Dedifferentiated amniotic fluid mesenchymal stem cell (primary cell): ENCODE results near the gene ATP8A1.
"Not testable (repeated sequence)": the region's sequence is repeated elsewhere in the genome, so short reads cannot be mapped to it uniquely, and the experiment has no call there.

Source experiments
- DNase-seq: peaks from one replicate; pipeline ENCODE4 v3.0.0-alpha.2; 2016; ENCODE audit errors: extremely low spot score

The ATP8A1 gene

DNA sequence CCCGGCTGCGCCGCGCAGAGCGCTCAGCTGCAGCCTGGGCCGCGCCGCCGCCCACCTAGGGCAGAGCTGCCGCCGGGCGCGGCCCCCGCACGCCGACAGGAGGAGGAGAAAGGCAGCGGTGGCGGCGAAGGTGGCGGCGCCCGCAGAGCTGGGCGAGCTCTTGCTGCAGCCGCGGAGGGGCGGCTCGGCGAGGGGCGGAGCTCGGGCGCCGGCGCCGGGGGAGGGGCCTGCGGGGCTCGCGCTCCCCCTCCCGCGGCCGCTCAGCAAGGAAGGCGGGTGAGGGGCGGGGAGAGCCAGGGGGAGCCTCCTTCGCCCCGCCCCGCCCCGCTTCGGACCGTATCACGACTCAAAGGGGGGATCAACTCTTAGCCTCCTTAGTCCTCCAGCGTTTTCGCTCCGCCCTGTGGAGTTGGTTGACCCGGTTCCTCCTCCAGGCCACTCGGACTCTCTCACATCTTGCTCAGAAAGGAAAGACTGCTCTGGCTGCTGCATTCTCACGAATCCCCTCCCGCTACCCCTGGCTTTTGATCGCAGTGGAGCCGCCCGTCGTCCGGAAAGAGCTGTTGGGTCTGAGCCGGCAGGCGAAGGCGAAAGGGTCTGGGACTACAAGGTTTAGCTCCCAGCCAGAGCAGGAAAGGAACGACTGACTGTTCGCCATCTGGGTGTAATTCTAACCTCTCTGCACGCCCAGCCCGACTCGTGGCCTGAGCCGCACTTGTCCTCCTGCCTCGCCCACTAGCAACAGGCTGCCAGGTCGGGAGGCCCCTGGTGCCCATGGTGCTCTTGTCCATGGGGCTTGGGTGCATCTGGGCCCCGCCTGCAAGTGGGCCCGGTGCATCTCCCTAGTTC, at the start of gene ATP8A1:
TSS of gene ATP8A1 (minus strand) at position 162 of the 849 bp plus-strand sequence. CDS start 232 bp downstream, outside the sequence.
- peak; percentile 75 for DNase-seq

DNA sequence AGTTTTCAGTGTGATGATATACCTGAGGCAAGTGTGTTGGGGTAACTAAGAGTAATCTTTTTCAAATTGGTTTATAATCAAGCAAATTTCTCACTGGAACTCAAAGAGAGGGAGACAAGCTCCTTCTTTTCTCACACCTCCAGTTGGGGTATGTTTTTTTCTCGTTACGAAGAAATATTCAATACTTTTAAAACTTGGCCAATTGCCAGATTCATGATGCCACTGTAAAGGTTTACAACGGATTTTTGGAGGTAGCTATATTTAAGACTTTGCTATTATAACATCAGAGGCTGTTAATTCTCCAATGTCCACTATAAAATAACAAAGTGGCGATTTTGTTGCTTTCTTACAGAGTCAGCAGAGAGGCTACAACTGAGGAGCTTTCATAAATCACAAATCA, 49.2 kb upstream of the ATP8A1 start:
- no peak for DNase-seq

DNA sequence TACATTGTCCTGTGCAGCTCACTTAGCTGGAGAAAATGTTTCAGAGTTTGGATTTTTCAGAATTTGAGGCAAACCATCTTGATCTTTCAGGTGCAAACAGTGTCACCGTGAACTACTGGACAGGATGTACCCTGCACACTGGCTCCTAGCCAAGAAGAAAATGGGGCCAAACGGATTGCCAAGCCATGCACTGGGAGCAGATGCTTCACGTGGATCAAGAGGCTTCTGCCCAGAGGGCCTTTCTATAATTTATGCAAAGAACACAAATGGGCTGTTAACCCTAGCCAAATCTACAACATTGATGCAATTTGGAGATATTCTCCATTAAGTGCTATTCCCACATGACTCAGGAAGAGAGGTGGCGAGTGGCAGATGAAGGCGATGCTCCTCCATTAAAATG, 46.9 kb upstream of the ATP8A1 start:
- DNase-seq: no peak

DNA sequence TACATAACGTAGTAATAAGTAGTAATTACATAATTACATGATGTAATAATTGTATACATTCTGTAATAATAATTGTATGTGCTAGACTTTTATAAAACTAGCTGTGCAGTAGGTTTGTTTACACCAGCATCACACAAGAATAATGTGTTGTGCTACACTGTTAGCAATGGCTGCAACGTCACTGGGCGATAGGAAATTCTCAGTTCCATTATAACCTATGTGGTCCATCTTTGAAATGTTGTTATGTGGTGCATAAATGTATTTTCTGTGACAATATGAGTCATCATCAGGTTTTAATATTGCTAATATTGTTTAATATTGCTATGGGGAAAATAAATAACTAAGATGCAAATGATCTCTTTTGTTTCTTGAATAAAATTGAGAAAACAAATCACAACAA, 46.0 kb upstream of the ATP8A1 start:
- no peak for DNase-seq

DNA sequence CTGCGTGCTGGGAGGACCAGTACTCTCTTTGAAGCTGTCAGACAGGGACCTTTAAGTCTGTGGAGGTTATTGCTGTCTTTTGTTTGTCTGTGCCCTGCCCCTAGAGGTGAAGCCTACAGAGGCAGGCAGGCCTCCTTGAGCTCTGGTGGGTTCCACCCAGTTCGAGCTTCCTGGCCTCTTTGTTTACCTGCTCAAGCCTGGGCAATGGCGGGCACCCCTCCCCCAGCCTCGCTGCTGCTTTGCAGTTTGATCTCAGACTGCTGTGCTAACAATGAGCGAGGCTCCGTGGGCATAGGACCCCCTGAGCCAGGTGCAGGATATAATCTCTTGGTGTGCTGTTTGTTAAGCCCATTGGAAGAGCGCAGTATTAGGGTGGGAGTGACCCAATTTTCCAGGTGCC, 44.9 kb upstream of the ATP8A1 start:
- not testable (repeated sequence) for DNase-seq

DNA sequence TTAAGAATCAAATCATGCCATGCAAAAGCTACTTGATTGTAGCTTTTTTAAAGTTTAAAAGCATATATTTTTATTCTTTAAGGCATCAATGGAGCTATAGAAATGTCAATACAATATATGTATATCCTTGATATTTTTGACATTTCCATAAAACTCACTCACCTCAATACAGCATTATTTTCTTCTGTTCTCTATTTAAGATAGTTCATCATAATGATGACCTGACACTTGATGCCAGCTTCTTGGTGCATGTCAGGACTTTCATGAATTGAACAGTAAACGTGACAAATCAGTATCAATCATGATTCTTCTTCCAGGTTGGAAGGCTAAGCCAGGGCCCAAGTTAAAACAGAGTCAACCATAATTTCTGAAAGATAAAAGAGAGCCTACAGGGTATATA, 33.6 kb upstream of the ATP8A1 start:
- DNase-seq: no peak

DNA sequence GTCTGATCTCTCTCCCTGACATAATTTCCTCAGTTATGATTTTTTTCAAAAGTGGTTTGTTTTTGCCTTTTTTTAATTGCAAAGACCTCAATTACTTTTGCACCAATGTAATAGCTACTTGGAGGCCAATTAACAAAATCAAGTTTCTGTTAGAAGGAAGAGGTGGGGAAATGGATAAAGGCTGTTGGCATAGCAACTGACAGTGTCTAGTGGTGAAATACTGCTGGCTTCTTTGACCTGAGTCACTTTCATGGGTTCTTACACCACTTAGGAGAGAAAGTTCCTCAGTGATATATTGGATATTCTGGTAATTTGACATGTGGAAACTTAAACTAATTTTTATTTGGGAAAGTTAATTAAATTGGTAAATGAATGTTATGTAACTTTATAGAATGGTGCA, 26.5 kb upstream of the ATP8A1 start:
- DNase-seq: no peak

DNA sequence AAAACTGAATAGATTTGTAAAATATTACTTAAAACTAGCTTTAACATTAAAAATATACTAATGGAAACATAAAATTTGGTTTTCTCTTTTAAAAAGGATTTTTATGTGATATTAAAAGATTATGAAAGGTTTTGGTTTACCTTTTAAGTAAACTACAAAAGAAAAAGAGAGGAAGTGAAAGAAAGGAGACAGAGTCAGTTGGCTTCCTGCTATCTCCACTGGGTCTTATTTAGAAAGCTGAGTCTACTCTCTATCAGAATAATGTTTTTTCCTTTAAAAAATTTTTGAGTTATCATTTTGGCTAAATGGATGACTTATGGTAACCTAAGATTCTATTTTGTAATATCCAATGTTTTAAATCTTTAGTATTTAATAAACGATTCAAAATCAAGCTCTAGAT, 21.6 kb upstream of the ATP8A1 start:
- DNase-seq: no peak

DNA sequence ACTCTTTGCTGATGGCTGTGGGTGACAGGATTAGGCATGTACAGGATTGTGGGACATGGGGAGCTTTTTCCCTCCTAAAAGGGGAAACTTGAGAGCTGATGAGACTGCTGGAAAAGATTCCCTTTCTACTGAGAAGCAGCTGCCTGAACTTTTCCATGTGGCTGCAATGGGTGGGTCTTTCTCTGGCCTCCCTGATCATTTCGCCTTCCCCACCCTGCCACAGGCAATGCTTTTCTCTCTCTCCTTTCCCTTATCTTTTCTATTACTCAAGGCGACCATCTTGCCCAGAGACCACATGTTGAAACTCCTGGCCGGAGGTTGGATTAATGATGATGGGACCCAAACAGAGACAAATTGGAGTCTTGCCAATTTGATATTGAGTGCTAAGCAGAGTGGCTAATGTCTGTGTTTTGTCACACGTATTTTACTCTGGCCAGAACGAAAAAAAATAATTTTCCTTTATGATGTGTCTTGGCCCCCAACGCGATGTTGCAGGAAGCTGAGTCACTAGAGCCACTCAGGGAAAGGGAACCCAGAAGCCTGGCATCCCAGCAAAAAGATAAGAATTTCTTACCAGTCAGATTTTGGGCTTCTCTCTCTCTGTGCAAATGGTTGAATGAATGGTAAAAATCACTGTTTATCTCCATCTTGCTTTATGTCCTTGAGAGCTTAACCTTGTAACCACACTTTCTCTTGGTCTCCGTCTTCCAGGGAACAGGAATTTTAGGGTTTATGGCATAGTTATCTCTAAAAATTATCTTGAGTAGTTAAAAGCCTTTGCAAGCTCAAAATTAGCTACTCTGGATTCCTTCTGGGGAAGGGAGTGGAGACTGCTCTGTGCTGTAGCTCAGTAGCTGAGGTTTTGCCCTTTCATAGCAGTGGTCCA, 19.4 kb upstream of the ATP8A1 start:
- no peak for DNase-seq

DNA sequence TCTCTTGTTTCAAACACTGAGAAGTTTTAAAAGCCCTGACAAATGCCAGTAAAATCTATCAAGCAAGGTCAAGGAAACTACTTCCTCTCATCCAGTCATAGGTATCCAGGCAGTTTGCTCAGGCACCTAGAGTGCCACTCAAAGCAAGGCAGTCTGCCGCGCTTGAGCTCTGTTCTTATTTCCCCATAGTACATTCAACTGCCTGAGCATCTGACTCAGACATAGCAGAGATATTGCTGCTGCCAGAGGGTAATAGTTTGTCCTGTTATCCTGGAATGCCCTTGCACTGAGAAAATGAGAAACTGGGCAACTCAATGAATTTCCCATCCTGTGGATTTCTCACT, 16.1 kb upstream of the ATP8A1 start:
- no peak for DNase-seq

DNA sequence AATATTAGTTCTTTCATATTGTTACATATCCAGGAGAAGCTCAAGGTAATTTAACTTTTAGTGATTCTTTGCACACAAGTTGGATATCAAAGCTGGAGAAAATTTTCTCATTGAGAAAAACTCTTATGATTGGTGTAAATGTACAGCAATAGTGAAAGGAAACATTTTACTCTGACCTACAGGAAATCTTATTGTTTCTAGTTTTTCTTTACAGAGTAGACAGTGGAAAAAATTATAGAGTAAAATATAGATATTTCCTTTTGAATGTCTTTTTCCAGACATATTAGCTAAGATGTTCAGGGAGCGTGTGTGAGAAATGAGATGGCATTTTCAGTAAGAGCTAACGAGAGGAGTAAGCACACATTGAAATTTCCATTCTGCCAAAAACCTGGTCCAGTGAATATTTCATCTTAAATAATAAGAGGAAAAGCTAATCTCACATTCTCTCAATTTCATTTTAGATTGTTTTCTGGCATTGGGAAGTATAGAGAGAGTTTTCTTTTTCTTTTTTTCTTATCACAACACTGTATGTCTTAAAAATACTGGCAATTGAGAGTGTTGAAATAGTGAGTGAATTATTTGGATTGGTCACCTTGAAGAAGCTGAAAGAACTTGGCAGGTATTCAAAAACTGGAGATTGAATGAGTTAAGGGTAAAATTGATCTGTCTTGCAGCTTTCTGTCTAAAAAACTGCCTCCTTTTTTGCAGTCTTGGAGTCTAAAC, 15.6 kb upstream of the ATP8A1 start:
- DNase-seq: no peak

DNA sequence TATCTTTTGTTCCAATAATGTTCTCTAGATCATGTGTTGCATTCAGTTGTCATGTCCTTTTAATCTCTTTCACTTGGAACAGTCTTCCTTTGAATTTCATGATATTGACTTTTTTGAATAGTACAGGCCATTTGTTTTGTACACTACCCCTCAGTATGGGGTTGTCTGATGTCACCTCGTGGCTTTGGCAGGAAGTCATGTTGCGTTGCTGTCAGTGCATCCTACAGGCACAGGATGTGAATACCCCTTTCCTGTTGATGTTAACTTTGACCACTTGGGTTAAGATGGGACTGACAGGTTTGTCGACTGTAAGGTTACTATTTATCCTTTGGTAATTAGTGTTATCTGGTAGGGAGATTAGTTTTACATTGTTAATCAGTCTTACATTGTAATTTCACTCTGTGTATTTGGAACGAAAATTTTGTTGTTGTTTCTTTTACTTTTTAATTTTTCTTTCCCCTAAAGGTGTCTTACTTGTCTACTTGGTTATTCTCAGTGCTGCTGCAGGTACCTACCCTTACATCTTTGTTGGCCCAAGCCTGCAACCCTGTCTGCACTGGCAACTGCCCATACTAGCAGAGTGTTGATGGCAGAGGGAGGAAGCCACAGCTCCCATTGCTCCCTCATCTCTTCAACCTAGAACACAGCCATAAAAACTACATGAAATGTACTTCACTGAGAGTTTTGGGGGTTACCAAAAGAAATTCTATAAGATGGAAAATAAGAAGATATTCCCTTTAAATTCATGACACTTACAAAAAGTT, 14.7 kb upstream of the ATP8A1 start:
- no peak for DNase-seq

DNA sequence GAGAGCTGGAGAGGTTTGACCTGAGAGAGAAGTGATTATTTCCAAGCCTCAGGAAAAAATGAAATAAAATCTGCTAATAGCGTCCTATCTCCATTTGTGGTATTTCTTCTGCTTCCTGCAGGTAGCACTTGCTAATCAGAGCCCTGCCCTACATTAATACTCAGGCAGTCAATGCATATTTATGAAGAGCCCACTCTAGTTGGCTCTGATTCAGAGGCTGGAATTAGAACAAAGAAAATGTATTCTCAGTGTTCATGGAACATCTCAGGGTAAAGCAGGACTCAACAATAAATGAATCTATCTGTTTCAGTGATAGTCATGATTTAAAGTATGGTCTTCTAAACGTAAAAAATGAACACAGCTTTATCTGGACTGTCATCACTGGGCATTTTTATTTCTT, 1.4 kb upstream of the ATP8A1 start:
- no peak for DNase-seq

DNA sequence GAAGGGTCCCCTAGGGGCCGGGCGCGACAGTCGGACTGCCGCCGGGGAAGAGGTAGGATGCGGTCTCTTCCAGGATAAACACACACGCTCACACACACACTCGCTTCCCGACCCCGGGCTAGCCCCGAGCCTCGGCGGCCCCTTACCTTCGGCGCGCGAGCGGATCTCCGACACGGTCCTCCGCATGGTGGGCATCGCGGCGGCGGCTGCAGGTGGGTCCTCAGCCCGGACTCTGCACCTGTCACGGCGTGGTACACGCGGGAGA, 294 bp downstream of the ATP8A1 start:
- DNase-seq: no peak

DNA sequence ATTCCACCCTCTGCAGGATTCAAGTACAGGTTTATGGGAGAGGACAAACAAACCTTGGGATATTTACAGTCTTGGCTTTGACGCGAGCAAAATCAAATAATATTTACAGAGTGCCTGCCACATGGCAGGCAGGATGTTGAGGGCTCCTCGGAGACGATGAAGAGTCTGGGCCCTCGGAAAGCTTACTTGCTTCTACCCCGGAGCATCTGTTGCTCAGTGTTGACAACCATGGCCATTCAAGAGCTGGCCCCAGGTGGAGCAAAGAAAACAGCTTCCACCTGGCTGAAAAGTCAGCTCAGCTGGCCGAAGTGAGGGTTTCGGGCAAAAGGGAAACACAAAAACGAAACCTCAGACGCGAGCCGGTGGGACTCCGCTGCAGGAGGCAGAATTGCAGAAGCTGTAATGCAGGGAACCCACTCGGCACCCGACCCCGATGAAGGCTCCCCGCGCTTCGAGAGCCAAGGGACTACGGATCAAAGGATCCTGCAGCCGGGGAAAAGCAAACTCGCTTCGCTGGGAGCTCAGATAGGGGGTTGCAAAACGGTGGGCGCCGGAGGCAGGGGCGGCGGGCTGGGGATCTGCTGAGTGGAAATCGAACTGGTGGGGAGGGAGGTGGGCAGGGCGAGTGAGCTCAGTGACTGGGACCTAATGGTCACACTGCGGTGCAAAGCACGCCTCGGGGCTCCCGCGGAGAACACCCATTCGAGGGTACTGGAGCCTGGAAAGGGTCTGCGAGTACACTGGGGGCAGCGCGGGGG, 805 bp downstream of the ATP8A1 start:
- no peak for DNase-seq

DNA sequence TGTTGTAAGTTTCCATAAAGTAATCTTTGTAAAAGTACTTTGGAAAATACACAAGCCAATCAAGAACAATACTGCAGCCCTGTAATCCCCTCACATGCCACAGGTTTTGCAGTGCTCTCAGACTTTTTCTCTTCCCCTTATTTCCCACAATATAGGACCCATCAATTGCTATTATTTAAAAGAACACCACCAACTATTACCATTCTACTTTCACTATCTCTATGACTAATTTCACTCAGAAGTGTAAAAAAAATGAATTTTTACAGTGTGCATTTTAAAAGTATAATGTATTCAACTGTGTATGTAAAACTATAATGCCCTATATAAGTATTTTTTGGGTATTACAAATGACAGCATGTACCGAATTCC, 1.7 kb downstream of the ATP8A1 start:
- DNase-seq: no peak

DNA sequence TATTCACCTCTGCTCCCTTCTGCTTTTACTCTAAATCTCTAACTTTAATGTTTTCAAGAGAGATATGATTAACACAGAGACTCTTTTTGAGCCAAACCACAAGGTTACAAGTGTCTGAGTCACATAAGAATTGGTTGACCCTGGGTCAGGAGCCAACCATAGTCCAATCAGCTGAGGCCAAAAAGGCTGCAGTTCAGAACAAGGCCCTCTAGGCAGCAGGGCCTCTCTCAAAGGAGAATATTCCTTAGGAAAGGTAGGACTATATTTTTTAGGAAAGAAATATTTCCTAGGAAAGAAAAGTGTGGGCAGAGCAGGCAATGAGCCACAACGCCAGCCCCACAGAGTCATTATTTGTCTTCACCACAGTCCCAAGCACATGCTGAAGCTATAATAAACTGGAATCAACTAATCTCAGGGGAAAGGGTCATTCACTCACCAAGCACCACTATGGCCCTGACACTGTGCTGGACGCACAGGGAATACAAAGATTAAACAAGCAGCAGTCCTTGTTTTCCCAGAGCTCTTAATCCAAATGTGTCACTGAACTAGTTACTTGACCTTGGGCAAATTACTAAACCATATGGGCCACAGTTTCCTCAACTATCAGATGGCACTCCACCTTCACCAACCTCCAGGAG, 2.2 kb downstream of the ATP8A1 start:
- DNase-seq: no peak

DNA sequence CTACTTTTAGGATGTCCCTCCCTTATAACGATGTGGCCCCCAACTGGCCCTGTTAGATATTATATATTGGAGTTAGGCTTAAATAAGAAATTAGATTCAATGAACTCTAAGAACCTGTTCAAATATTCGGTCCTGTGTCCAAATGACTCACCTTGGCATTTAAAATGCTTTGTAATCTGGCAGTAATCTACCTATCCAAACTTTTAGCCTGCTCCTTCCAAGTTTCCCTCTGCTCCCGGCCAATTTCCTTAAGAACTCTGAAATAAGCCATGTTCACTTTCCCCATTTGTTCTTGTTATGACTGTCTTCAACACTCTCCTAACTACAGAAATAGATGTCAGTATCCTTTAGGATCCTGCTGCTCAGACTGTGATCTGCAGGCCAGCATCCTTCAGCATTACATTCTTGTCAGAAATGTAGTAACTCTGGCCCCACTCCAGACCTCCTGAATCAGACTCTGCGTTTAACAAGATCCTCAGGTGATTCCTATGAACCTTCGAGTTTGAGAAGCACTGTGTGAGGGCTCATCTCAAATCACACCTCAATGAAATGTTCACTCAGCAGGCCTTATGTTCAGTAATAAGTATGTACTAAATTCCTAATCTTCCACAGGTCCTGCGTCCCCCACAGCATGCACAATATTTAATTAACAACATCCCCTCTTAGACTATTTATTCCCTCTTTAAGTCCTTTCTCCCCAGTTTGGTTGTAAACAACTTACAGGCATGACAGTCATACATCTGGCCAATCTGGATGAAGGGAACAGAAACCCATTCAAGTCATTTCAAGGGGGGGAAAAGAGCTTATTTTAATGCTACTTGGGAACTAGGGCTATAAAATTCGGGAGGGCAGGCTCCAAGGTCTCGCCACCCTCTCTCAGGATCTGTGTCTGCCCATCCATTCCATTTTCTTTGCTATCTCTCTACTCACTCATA, 3.0 kb downstream of the ATP8A1 start:
- DNase-seq: no peak

DNA sequence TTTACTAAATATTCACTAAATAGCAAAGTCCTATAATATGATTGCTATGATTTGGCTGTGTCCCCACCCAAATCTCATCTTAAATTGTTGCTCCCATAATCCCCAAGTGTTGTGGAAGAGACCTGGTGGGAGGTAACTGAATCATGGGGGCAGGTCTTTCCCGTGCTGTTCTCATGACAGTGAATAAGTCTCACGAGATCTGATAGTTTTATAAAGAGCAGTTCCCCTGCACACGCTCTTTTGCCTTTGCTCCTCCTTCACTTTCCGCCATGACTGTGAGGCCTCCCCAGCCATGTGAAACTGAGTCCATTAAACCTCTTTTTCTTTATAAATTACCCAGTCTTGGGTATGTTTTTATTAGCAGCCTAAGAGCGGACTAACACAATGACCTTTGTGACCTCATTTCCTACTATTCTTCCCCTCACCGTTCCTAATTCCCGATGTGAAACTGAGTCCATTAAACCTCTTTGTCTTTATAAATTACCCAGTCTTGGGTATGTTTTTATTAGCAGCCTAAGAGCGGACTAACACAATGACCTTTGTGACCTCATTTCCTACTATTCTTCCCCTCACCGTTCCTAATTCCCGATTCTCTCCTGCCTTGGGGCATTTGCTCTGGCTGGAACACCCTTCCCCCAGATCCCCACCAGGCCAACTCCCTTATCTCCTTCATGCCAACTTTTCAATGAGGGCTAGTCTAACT, 4.2 kb downstream of the ATP8A1 start:
- DNase-seq: not testable (repeated sequence)
